Central memory CD8-positive, alpha-beta T cell (primary cell): ENCODE measurements around the gene CELF4.
A peak's percentile ranks its signal among the peaks of the same experiment; 100 is the strongest.

Source experiments
- ATAC-seq: fragments of 150-1000 bp; cut with Tn5 transposase; replicated peaks from 2 replicates; pipeline ENCODE4 v1.10.0; 2022; ENCODE audit warnings: mild to moderate bottlenecking, moderate FRiP score, moderate number of reproducible peaks; ENCODE audit not compliant: poor library complexity, severe bottlenecking; ENCODE audit errors: extremely low read depth
- DNase-seq, 2 donors: peaks; one replicate each; pipeline ENCODE4 v3.0.0; 2021; ENCODE audit warnings: low spot score in 2 of 2
- H3K27ac Mint-ChIP-seq: one replicate; pipeline ENCODE4 v1.8.0; 2022; ENCODE audit warnings: low read depth, mild to moderate bottlenecking, moderate library complexity, mixed read lengths
- H3K27me3 Mint-ChIP-seq: one replicate; pipeline ENCODE4 v1.8.0; 2022; ENCODE audit warnings: mixed read lengths
- H3K36me3 Mint-ChIP-seq: one replicate; pipeline ENCODE4 v1.8.0; 2022; ENCODE audit warnings: mild to moderate bottlenecking, moderate library complexity, mixed read lengths; ENCODE audit not compliant: insufficient read depth
- H3K4me1 Mint-ChIP-seq: one replicate; pipeline ENCODE4 v1.8.0; 2022; ENCODE audit warnings: mixed read lengths
- H3K4me3 Mint-ChIP-seq: one replicate; pipeline ENCODE4 v1.8.0; 2022; ENCODE audit warnings: mild to moderate bottlenecking, moderate library complexity, mixed read lengths
- H3K9me3 Mint-ChIP-seq: one replicate; pipeline ENCODE4 v1.8.0; 2022; ENCODE audit warnings: mixed read lengths

Gene CELF4

GRCh38 chr18:37567061-37567993 lies 1.7 kb upstream of the CELF4 start:
- Mint-ChIP-seq H3K27ac (no peak overlapping the region), H3K36me3 (peaks cover 1% of the 10 kb centered on the region), H3K4me3 (peak overlapping the region; percentile 26), H3K9me3 (peaks cover 2% of the 10 kb centered on the region), H3K27me3 (peaks cover 77% of the 10 kb centered on the region), H3K4me1 (no peaks in the 10 kb centered on the region)
- no peak for DNase-seq
- ATAC-seq = no peak

GRCh38 chr18:37566479-37567060 lies 972 bp upstream of the CELF4 start:
- Mint-ChIP-seq H3K4me3 (peak overlapping the region; percentile 33), H3K4me1 (no peaks in the 10 kb centered on the region), H3K27me3 (peaks cover 84% of the 10 kb centered on the region), H3K36me3 (peaks cover 1% of the 10 kb centered on the region), H3K9me3 (peaks cover 7% of the 10 kb centered on the region), H3K27ac (no peak overlapping the region)
- ATAC-seq (no peak), DNase-seq (no peak)

- Mint-ChIP-seq H3K4me3 (no peak overlapping the region), H3K27me3 (peaks cover 81% of the 10 kb centered on the region), H3K4me1 (no peaks in the 10 kb centered on the region), H3K36me3 (peaks cover 1% of the 10 kb centered on the region), H3K9me3 (peaks cover 7% of the 10 kb centered on the region), H3K27ac (no peak overlapping the region)
- ATAC-seq = no peak
- DNase-seq = no peak
These were observed 430 bp upstream of the CELF4 start for GRCh38 chr18:37565977-37566478.

GRCh38 chr18:37564711-37565100 lies 892 bp downstream of the CELF4 start:
- H3K36me3 Mint-ChIP-seq = peaks cover 1% of the 10 kb centered on the region
- DNase-seq (no peak), ATAC-seq (no peak)
- H3K27me3 Mint-ChIP-seq = peaks cover 68% of the 10 kb centered on the region
- H3K4me1 Mint-ChIP-seq = no peaks in the 10 kb centered on the region
- H3K4me3 Mint-ChIP-seq = no peak overlapping the region
- no peak overlapping the region for H3K27ac Mint-ChIP-seq
- H3K9me3 Mint-ChIP-seq = peaks cover 7% of the 10 kb centered on the region

- no peak overlapping the region for H3K27ac Mint-ChIP-seq
- no peak overlapping the region for H3K4me3 Mint-ChIP-seq
- DNase-seq (no peak), ATAC-seq (no peak)
- H3K9me3 Mint-ChIP-seq = peaks cover 7% of the 10 kb centered on the region
- peaks cover 1% of the 10 kb centered on the region for H3K36me3 Mint-ChIP-seq
- H3K27me3 Mint-ChIP-seq = peaks cover 60% of the 10 kb centered on the region
- H3K4me1 Mint-ChIP-seq = no peaks in the 10 kb centered on the region
These were observed 1.6 kb downstream of the CELF4 start for GRCh38 chr18:37563931-37564392.

GRCh38 chr18:37561986-37562385 lies 3.6 kb downstream of the CELF4 start:
- no peak overlapping the region for H3K27ac Mint-ChIP-seq

GRCh38 chr18:37560003-37560402 lies 5.6 kb downstream of the CELF4 start:
- ATAC-seq (no peak), DNase-seq (no peak)
- H3K27ac Mint-ChIP-seq = no peak overlapping the region
- H3K4me3 Mint-ChIP-seq = no peak overlapping the region
- no peaks in the 10 kb centered on the region for H3K36me3 Mint-ChIP-seq
- H3K4me1 Mint-ChIP-seq = no peaks in the 10 kb centered on the region
- peaks cover 7% of the 10 kb centered on the region for H3K9me3 Mint-ChIP-seq
- peaks cover 28% of the 10 kb centered on the region for H3K27me3 Mint-ChIP-seq

More at GRCh38 chr18:37561986-37562385, 3.6 kb downstream of the CELF4 start:
- DNase-seq = no peak
- H3K27me3 Mint-ChIP-seq = peaks cover 45% of the 10 kb centered on the region
- H3K9me3 Mint-ChIP-seq = peaks cover 7% of the 10 kb centered on the region
- no peak overlapping the region for H3K4me3 Mint-ChIP-seq
- no peak for ATAC-seq
- no peaks in the 10 kb centered on the region for H3K4me1 Mint-ChIP-seq
- H3K36me3 Mint-ChIP-seq = peaks cover under 1% of the 10 kb centered on the region

GRCh38 chr18:37559194-37559593 lies 6.4 kb downstream of the CELF4 start:
- no peak overlapping the region for H3K27ac Mint-ChIP-seq
- ATAC-seq (no peak), DNase-seq (no peak)
- no peaks in the 10 kb centered on the region for H3K36me3 Mint-ChIP-seq
- no peak overlapping the region for H3K4me3 Mint-ChIP-seq
- H3K4me1 Mint-ChIP-seq = no peaks in the 10 kb centered on the region
- H3K27me3 Mint-ChIP-seq = peaks cover 20% of the 10 kb centered on the region
- H3K9me3 Mint-ChIP-seq = peaks cover 7% of the 10 kb centered on the region

- Mint-ChIP-seq H3K27ac (no peak overlapping the region), H3K4me1 (no peaks in the 10 kb centered on the region), H3K4me3 (no peak overlapping the region), H3K9me3 (no peaks in the 10 kb centered on the region), H3K27me3 (no peaks in the 10 kb centered on the region), H3K36me3 (no peaks in the 10 kb centered on the region)
- DNase-seq (no peak), ATAC-seq (no peak)
These were observed 11.2 kb downstream of the CELF4 start for GRCh38 chr18:37554399-37554787.

GRCh38 chr18:37553633-37554398 lies 11.8 kb downstream of the CELF4 start:
- DNase-seq (no peak), ATAC-seq (no peak)
- no peaks in the 10 kb centered on the region for H3K27me3 Mint-ChIP-seq
- no peaks in the 10 kb centered on the region for H3K9me3 Mint-ChIP-seq
- no peak overlapping the region for H3K4me3 Mint-ChIP-seq
- no peak overlapping the region for H3K27ac Mint-ChIP-seq
- H3K4me1 Mint-ChIP-seq = no peaks in the 10 kb centered on the region
- no peaks in the 10 kb centered on the region for H3K36me3 Mint-ChIP-seq

- Mint-ChIP-seq H3K27ac (no peak overlapping the region), H3K36me3 (no peaks in the 10 kb centered on the region), H3K27me3 (no peaks in the 10 kb centered on the region), H3K9me3 (no peaks in the 10 kb centered on the region), H3K4me1 (no peaks in the 10 kb centered on the region), H3K4me3 (no peak overlapping the region)
- ATAC-seq (no peak), DNase-seq (no peak)
These were observed 13.3 kb downstream of the CELF4 start for GRCh38 chr18:37552286-37552685.

- Mint-ChIP-seq H3K27me3 (no peaks in the 10 kb centered on the region), H3K27ac (no peak overlapping the region), H3K9me3 (no peaks in the 10 kb centered on the region), H3K4me1 (no peaks in the 10 kb centered on the region), H3K4me3 (no peak overlapping the region), H3K36me3 (no peaks in the 10 kb centered on the region)
- DNase-seq = no peak
- no peak for ATAC-seq
These were observed 13.8 kb downstream of the CELF4 start for GRCh38 chr18:37551846-37552245.
